Endothelial cell (in vitro differentiated cells): ENCODE results near the gene ADIG. TPM values are rescaled to one million over a fixed set of nuclear protein-coding genes. Genes with fewer than 3 reads are reported as not detected.
A peak's percentile ranks its signal among the peaks of the same experiment; 100 is the strongest.

ENCODE experiments used
- DNase-seq: peaks from one replicate; pipeline ENCODE4 v3.0.0; 2021; ENCODE audit warnings: low spot score
- H3K27ac Mint-ChIP-seq: one replicate; pipeline ENCODE4 v1.8.0; 2021; ENCODE audit warnings: mixed read lengths, inconsistent platforms; ENCODE audit not compliant: unreplicated experiment
- H3K27me3 Mint-ChIP-seq: one replicate; pipeline ENCODE4 v1.8.0; 2021; ENCODE audit warnings: mild to moderate bottlenecking, moderate library complexity, mixed read lengths, inconsistent platforms; ENCODE audit not compliant: unreplicated experiment
- H3K36me3 Mint-ChIP-seq: one replicate; pipeline ENCODE4 v1.8.0; 2021; ENCODE audit warnings: mild to moderate bottlenecking, low read depth, mixed read lengths, inconsistent platforms; ENCODE audit not compliant: unreplicated experiment
- H3K4me1 Mint-ChIP-seq: one replicate; pipeline ENCODE4 v1.8.0; 2021; ENCODE audit warnings: mild to moderate bottlenecking, mixed read lengths, inconsistent platforms; ENCODE audit not compliant: unreplicated experiment
- H3K4me3 Mint-ChIP-seq: one replicate; pipeline ENCODE4 v1.8.0; 2021; ENCODE audit warnings: mild to moderate bottlenecking, mixed read lengths, inconsistent platforms; ENCODE audit not compliant: unreplicated experiment
- H3K9me3 Mint-ChIP-seq: one replicate; pipeline ENCODE4 v1.8.0; 2021; ENCODE audit warnings: mixed read lengths, inconsistent platforms; ENCODE audit not compliant: unreplicated experiment
- total RNA-seq: library from RNA; stranded (reverse); fragmentation: NEBNext Ultra II Directional; extraction: Animal tissue kit (Norgen Biotek cat#: 25700); gene quantifications from one replicate; pipeline ENCODE4 v1.2.1, GENCODE V29; 2021; ENCODE audit not compliant: unreplicated experiment
- TF ChIP-seq, protein P1 (sequence below): fragments of 200-600 bp; sonication (generic); IDR thresholded peaks from one replicate; pipeline ENCODE4 v1.5.0; 2021; ENCODE audit warnings: antibody characterized with exemption; ENCODE audit not compliant: unreplicated experiment

The ADIG gene
- total RNA-seq, 1 donor from 2014 or later, result not detected

DNA sequence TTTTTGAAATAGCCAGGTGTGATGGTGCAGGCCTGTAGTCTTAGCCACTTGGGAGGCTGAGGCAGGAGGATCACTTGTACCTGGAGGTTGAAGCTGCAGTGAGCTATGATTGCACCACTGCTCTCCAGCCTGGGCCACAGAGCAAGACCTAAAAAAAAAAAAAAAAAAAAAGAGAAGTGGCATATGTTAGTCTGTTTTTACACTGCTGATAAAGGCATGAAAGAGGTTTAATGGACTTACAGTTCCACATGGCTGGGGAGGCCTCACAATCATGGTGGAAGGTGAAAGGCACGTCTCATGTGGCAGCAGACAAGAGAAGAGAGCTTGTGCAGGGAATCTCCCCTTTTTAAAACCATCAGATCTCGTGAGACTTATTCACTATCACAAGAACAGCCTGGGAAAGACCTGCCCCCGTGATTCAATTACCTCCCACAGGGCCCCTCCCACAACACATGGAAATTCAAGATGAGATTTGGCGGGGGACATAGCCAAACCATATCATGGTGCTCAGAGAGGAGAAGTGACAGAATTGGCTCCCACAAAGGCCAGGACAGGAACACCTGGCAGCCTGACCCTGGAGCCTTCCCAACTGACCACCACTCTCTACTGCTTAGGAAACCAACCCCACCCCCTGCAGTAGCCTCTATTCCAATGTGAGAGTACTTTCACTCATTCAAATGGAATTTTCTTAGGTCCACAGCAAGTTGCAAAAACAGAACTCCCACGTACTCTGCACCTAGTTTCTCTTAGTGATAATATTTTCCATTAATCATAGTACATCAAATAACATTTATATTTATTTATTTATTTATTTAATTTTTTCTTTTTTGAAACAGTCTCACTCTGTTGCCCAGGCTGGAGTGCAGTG is 50.4 kb downstream of the ADIG start:
- no peak overlapping the region for H3K4me3 Mint-ChIP-seq
- peaks cover 1% of the 10 kb centered on the region for H3K27me3 Mint-ChIP-seq
- no peak overlapping the region for H3K27ac Mint-ChIP-seq
- TF ChIP-seq, protein P1, sequence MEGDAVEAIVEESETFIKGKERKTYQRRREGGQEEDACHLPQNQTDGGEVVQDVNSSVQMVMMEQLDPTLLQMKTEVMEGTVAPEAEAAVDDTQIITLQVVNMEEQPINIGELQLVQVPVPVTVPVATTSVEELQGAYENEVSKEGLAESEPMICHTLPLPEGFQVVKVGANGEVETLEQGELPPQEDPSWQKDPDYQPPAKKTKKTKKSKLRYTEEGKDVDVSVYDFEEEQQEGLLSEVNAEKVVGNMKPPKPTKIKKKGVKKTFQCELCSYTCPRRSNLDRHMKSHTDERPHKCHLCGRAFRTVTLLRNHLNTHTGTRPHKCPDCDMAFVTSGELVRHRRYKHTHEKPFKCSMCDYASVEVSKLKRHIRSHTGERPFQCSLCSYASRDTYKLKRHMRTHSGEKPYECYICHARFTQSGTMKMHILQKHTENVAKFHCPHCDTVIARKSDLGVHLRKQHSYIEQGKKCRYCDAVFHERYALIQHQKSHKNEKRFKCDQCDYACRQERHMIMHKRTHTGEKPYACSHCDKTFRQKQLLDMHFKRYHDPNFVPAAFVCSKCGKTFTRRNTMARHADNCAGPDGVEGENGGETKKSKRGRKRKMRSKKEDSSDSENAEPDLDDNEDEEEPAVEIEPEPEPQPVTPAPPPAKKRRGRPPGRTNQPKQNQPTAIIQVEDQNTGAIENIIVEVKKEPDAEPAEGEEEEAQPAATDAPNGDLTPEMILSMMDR, result no peak
- H3K36me3 Mint-ChIP-seq, result no peaks in the 10 kb centered on the region
- DNase-seq, result no peak
- no peaks in the 10 kb centered on the region for H3K9me3 Mint-ChIP-seq
- peaks cover 13% of the 10 kb centered on the region for H3K4me1 Mint-ChIP-seq

DNA sequence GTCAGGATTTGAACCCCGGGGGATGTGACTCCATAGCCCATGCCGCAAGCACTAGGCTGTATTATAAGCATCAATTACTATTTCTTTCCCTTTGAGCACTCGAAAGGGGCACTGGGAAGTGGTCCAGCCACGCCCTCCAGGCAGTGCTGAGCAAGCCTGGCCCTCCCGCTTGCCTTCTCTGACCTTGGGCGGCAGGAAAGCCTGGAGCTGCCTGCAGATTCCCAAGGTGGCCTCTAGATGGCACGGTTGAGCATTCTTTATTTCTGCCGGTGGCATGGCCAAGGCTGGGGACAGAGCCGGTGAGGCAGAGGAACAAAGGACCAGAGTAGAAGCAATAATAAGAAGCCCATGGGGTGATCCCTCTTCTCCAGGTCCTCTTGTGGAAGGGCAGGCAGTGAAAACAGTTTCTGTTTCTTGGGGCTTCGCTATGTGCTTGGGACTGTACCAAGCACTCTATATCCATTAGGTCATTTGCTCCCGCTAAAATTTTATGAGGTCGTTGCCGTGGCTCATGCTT is 52.6 kb downstream of the ADIG start:
- DNase-seq, result peak; percentile 82
- Mint-ChIP-seq H3K9me3 (no peaks in the 10 kb centered on the region), H3K27me3 (no peaks in the 10 kb centered on the region), H3K4me1 (peaks cover 10% of the 10 kb centered on the region), H3K4me3 (no peak overlapping the region), H3K36me3 (no peaks in the 10 kb centered on the region), H3K27ac (no peak overlapping the region)
- TF ChIP-seq, protein P1, result peak; percentile 78

DNA sequence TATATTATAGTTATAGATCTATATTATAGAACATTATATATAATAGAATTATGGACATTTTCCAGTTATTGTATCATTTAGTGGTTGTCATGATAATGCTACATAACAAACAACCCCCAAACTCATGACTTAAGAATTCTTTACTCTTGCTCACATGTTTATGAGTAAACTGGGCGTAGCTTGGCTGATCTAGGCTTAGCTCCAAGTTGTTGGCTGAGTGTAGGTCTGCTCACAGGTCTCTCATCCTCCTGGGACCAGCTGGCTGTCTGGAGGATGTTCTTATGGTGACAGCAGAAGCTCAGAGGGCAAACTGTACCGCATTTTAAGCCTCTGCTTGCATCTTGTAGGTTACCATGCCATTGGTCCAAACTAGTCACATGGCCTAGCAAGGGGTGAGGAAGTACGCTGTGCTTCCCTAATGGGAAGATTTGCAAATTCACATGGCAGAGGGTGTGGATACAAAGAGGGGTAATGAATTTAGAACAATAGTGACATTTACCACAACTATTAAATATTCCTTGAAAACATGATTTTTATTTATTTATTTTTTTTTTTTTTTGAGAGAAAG is 54.8 kb downstream of the ADIG start:
- Mint-ChIP-seq H3K27me3 (peaks cover 5% of the 10 kb centered on the region), H3K4me1 (peaks cover 8% of the 10 kb centered on the region), H3K36me3 (no peaks in the 10 kb centered on the region), H3K9me3 (no peaks in the 10 kb centered on the region), H3K4me3 (no peak overlapping the region), H3K27ac (no peak overlapping the region)
- no peak for DNase-seq
- TF ChIP-seq, protein P1, result no peak

Other genes with a start within 250 kb of the ADIG start
- 1.2 TPM for gene LBP, start 234.7 kb upstream of the ADIG start, total RNA-seq
- gene SNHG17, start 145.9 kb upstream of the ADIG start, total RNA-seq, result 18.0 TPM
- 46.0 TPM for gene RALGAPB, start 108.4 kb upstream of the ADIG start, total RNA-seq
- 0.64 TPM for gene ARHGAP40, start 20.6 kb downstream of the ADIG start, total RNA-seq
- gene SLC32A1, start 143.3 kb downstream of the ADIG start, total RNA-seq, result 3.4 TPM
- 17.3 TPM for gene ACTR5, start 167.3 kb downstream of the ADIG start, total RNA-seq
- gene PPP1R16B, start 224.5 kb downstream of the ADIG start, total RNA-seq, result 46.9 TPM